PC-3 (cell line): ENCODE results near the gene ZNF423.

Experiments used
- CTCF ChIP-seq: fragments of 300-600 bp; sonication (generic); conservative IDR thresholded peaks from 2 replicates; pipeline ENCODE4 v1.5.1; 2017; ENCODE audit warnings: antibody characterized with exemption, low read depth, mild to moderate bottlenecking, low read length
- EZH2 ChIP-seq: fragments of 300-600 bp; sonication (generic); IDR thresholded peaks from one replicate; pipeline ENCODE4 v1.6.1; 2017; ENCODE audit warnings: antibody characterized with exemption, mild to moderate bottlenecking, low read length; ENCODE audit not compliant: unreplicated experiment

DNA sequence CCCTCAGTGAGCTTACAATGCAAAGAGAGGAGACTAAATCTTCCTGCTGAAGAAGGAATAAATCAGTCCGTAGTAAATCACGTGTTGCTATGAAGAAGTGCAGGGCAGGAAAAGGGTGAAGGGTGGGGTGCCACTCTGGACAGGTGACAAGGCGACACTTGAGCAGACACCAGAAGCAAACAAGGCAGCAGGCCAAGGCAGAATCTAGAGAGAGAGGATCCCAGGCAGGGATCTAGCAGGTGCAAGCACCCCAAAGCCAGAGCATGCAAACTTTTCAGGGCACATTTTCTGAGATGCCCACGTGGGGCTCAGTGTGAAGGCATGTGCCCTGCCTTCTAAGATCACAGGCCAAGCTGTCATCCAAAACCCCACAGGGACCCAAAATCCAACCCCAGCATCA is 193.3 kb downstream of the ZNF423 start:
- TF ChIP-seq CTCF (no peak), EZH2 (no peak)
